ENCODE measurements around the gene MLH3. TPM values are rescaled to one million over a fixed set of nuclear protein-coding genes. Genes with fewer than 3 reads are reported as not detected.
A peak's percentile ranks its signal among the peaks of the same experiment; 100 is the strongest.

The MLH3 gene
- total RNA-seq, 4 donors from 2014 or later: 24.5 to 40.7 (median 32.9) TPM

- WGBS: 71% methylated on average over 7 of the region's 12 CpGs
- Histone ChIP-seq H3K27ac (replicated peaks in 1 of 4) (peak overlapping the region in 3 of 4 donors; percentile 21 to 52 (median 21)), H3K4me3 (no peak overlapping the region), H3K36me3 (no peaks in the 10 kb centered on the region), H3K27me3 (no peaks in the 10 kb centered on the region), H3K9me3 (no peaks in the 10 kb centered on the region), H3K4me1 (peaks cover 25 to 60% (median 52%) of the 10 kb centered on the region in 4 donors)
- peak; percentile 97 for DNase-seq (ENCODE audit: extremely low spot score)
- intact Hi-C loops (cut with DNase I): no loop called here
- TF ChIP-seq EP300 (IDR thresholded peaks at IDR 0.05) (no peak), POLR2AphosphoS5 (IDR thresholded peaks at IDR 0.05) (no peak), POLR2A (IDR thresholded peaks at IDR 0.05; ENCODE audit: low read depth) (no peak)
- TF ChIP-seq, protein P1, sequence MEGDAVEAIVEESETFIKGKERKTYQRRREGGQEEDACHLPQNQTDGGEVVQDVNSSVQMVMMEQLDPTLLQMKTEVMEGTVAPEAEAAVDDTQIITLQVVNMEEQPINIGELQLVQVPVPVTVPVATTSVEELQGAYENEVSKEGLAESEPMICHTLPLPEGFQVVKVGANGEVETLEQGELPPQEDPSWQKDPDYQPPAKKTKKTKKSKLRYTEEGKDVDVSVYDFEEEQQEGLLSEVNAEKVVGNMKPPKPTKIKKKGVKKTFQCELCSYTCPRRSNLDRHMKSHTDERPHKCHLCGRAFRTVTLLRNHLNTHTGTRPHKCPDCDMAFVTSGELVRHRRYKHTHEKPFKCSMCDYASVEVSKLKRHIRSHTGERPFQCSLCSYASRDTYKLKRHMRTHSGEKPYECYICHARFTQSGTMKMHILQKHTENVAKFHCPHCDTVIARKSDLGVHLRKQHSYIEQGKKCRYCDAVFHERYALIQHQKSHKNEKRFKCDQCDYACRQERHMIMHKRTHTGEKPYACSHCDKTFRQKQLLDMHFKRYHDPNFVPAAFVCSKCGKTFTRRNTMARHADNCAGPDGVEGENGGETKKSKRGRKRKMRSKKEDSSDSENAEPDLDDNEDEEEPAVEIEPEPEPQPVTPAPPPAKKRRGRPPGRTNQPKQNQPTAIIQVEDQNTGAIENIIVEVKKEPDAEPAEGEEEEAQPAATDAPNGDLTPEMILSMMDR (IDR thresholded peaks at IDR 0.05): no peak
Measured at GRCh38 chr14:74975059-74975810, 76.0 kb downstream of the MLH3 start.

GRCh38 chr14:74974364-74975058 is 76.8 kb downstream of the MLH3 start:
- no peak for TF ChIP-seq POLR2A (IDR thresholded peaks at IDR 0.05; ENCODE audit: low read depth)
- intact Hi-C loops (cut with DNase I): no loop called here
- H3K36me3 ChIP-seq: no peaks in the 10 kb centered on the region
- WGBS: 62% methylated on average over 9 of the region's 15 CpGs
- H3K4me3 ChIP-seq: no peak overlapping the region
- peak overlapping the region in 3 of 4 donors; percentile 21 to 52 (median 21) for H3K27ac ChIP-seq (replicated peaks in 1 of 4)
- H3K4me1 ChIP-seq: peaks cover 25 to 55% (median 50%) of the 10 kb centered on the region in 4 donors
- DNase-seq (ENCODE audit: extremely low spot score): no peak
- H3K9me3 ChIP-seq: no peaks in the 10 kb centered on the region
- H3K27me3 ChIP-seq: no peaks in the 10 kb centered on the region

- no peaks in the 10 kb centered on the region for H3K9me3 ChIP-seq
- no peak overlapping the region for H3K4me3 ChIP-seq
- intact Hi-C loops (cut with DNase I): no loop called here
- peak overlapping the region in 3 of 4 donors; percentile 21 to 52 (median 21) for H3K27ac ChIP-seq (replicated peaks in 1 of 4)
- H3K36me3 ChIP-seq: no peaks in the 10 kb centered on the region
- TF ChIP-seq POLR2AphosphoS5 (IDR thresholded peaks at IDR 0.05) (no peak), EP300 (IDR thresholded peaks at IDR 0.05) (no peak), POLR2A (IDR thresholded peaks at IDR 0.05; ENCODE audit: low read depth) (no peak)
- TF ChIP-seq, protein P1 (IDR thresholded peaks at IDR 0.05): no peak
- 97% methylated on average over 5 of the region's 5 CpGs for WGBS
- H3K4me1 ChIP-seq: peaks cover 25 to 53% (median 51%) of the 10 kb centered on the region in 4 donors
- DNase-seq (ENCODE audit: extremely low spot score): no peak
- no peaks in the 10 kb centered on the region for H3K27me3 ChIP-seq
Measured at GRCh38 chr14:74973905-74974363, 77.3 kb downstream of the MLH3 start.

DNA sequence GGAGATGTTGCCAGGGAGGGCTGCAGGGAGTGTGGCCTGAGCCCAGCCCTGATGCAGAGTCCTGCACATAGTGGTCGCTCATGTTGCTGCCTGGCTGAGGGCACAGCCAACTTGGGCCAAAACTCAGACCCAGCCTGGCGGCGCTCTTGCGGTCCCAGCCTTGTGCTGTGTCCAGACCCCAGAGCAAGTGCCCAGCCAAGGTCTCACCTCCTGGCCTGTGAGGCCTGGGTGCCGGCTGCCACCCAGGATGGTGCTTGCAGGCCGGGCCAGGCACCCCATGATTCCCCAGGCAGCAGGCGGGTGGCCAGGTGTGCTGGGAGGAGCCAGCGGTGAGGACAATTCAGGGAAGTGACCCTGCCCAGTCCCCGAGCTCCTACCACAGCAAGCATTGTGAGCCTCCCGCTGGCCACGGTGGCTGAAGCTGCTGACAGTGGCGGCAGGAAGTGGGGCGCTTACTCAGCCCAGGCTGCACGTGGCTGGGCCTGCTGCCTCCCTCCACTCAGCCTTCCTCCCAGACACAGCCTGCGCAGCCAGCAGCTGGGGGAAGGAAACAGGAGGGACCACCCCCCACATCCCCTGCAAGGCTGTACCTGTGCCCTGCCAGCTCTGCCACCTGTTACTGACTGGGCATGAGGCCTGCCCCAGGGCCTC is 78.1 kb downstream of the MLH3 start:
- Histone ChIP-seq H3K4me1 (peaks cover 25 to 58% (median 52%) of the 10 kb centered on the region in 4 donors), H3K9me3 (no peaks in the 10 kb centered on the region), H3K27me3 (no peaks in the 10 kb centered on the region), H3K36me3 (no peaks in the 10 kb centered on the region), H3K27ac (replicated peaks in 1 of 4) (peak overlapping the region; percentile 21 to 52 (median 30)), H3K4me3 (no peak overlapping the region)
- no peak for DNase-seq (ENCODE audit: extremely low spot score)
- WGBS: 50% methylated on average over 2 of the region's 15 CpGs
- intact Hi-C loops (cut with DNase I): no loop called here
- TF ChIP-seq POLR2AphosphoS5 (IDR thresholded peaks at IDR 0.05) (peak; percentile 29 to 63), EP300 (IDR thresholded peaks at IDR 0.05) (no peak), POLR2A (IDR thresholded peaks at IDR 0.05; ENCODE audit: low read depth) (no peak)
- TF ChIP-seq, protein P1 (IDR thresholded peaks at IDR 0.05): no peak

DNA sequence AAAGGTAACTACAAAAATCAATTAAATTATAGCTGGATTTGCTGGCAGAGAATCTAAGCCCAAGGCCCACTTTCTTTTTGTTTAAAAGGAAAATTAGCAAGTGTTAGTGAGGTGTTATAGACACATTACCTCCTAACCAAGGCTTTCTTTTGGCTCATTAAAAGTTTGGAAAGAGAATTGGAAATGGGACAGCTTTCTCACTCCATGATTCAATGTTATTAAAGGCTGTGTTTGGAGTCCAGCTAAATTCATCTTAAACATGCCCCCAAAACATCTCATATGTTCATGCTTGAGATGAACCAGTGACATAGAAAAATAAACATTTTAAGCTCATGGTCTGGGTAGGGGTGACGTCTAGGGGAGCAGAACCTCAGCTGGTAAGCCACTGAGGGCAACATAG is 82.5 kb downstream of the MLH3 start:
- peak overlapping the region in 1 of 4 donors; percentile 2 for H3K27ac ChIP-seq (replicated peaks in 1 of 4)
- H3K27me3 ChIP-seq: no peaks in the 10 kb centered on the region
- H3K4me3 ChIP-seq: no peak overlapping the region
- H3K9me3 ChIP-seq: no peaks in the 10 kb centered on the region
- no peak for DNase-seq (ENCODE audit: extremely low spot score)
- TF ChIP-seq POLR2A (IDR thresholded peaks at IDR 0.05; ENCODE audit: low read depth): no peak
- TF ChIP-seq, protein P1 (IDR thresholded peaks at IDR 0.05): no peak
- no peak for TF ChIP-seq EP300 (IDR thresholded peaks at IDR 0.05)
- no peak for TF ChIP-seq POLR2AphosphoS5 (IDR thresholded peaks at IDR 0.05)
- intact Hi-C loops (cut with DNase I): no loop called here
- peaks cover 22 to 40% (median 24%) of the 10 kb centered on the region in 4 donors for H3K4me1 ChIP-seq
- H3K36me3 ChIP-seq: no peaks in the 10 kb centered on the region
- WGBS: 38% methylated on average over 1 of the region's 1 CpG

All from esophagus muscularis mucosa (tissue), 4 donors.